ENCODE measurements around the gene RGS2. TPM values are rescaled to one million over a fixed set of nuclear protein-coding genes. Genes with fewer than 3 reads are reported as not detected.

RGS2 gene
- total RNA-seq, 1 donor from 2014 or later, result 14.4 TPM

- no peak overlapping the region for H3K9ac ChIP-seq
- H3K27me3 Mint-ChIP-seq (ENCODE audit: insufficient read depth, low read depth), result peaks cover 6% of the 10 kb centered on the region
- no peak overlapping the region for H3K4me2 ChIP-seq
- H3K36me3 ChIP-seq, result no peaks in the 10 kb centered on the region
- H4K20me1 ChIP-seq (ENCODE audit: low read depth), result no peaks in the 10 kb centered on the region
- TF ChIP-seq EZH2 (IDR thresholded peaks at IDR 0.05), result no peak
- TF ChIP-seq, protein P1, sequence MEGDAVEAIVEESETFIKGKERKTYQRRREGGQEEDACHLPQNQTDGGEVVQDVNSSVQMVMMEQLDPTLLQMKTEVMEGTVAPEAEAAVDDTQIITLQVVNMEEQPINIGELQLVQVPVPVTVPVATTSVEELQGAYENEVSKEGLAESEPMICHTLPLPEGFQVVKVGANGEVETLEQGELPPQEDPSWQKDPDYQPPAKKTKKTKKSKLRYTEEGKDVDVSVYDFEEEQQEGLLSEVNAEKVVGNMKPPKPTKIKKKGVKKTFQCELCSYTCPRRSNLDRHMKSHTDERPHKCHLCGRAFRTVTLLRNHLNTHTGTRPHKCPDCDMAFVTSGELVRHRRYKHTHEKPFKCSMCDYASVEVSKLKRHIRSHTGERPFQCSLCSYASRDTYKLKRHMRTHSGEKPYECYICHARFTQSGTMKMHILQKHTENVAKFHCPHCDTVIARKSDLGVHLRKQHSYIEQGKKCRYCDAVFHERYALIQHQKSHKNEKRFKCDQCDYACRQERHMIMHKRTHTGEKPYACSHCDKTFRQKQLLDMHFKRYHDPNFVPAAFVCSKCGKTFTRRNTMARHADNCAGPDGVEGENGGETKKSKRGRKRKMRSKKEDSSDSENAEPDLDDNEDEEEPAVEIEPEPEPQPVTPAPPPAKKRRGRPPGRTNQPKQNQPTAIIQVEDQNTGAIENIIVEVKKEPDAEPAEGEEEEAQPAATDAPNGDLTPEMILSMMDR (IDR thresholded peaks at IDR 0.05), result no peak
- TF ChIP-seq EZH2phosphoT487 (IDR thresholded peaks at IDR 0.05), result no peak
- no peaks in the 10 kb centered on the region for H3K79me2 ChIP-seq (ENCODE audit: low read depth)
- H3K4me1 ChIP-seq, result peaks cover 9% of the 10 kb centered on the region
- no peak overlapping the region for H3K27ac ChIP-seq
- no peak overlapping the region for H3K4me3 ChIP-seq
- H3K9me3 ChIP-seq (ENCODE audit: low read depth), result no peaks in the 10 kb centered on the region
- H2AFZ ChIP-seq (replicated peaks), result no peak overlapping the region
- H3K4me1 Mint-ChIP-seq, result no peaks in the 10 kb centered on the region
- H3K36me3 Mint-ChIP-seq, result no peaks in the 10 kb centered on the region
- H3F3A ChIP-seq (ENCODE audit: low read depth), result no peaks in the 10 kb centered on the region
- H3K9me3 Mint-ChIP-seq, result no peaks in the 10 kb centered on the region
- DNase-seq (ENCODE audit: low spot score), result no peak
- no peak overlapping the region for H3K27ac Mint-ChIP-seq
- H3K4me3 Mint-ChIP-seq, result no peak overlapping the region
- no peaks in the 10 kb centered on the region for H3K27me3 ChIP-seq
Observed at GRCh38 chr1:192792628-192793027, 16.2 kb upstream of the RGS2 start.

DNA sequence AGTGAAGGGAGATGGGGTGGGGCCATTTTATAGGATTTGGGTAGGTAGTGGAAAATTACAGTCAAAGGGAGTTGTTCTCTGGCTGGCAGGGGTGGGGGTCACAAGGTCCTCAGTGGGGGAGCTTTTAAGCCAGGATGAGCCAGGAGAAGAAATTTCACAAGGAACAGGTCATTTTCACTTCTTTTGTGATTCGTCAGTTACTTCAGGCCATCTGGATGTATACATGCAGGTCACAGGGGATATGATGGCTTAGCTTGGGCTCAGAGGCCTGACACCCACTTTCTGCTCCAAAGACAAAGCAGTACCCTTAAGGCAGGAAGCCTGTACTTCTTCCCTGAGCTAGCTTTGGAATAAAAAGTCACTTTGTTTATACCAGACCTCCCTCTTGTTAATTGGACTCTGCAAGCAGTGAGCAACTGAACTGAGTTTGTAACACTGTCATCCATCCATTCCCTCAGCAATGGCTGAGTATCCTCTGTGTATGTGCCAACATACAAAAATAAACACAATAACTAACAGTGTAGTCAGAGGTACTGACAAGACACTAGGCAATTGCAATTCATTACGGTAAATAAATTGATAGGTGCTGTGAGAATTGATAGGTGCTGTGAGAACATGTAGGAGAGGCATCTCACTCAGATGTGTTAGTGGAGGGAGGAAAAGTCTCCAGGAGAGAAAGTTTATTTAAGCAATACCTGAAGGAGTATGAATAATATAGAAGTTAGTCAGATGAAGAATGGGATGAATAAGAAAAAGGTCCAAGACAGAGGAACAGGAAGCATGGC lies 14.7 kb upstream of the RGS2 start:
- Histone ChIP-seq H3K9ac (no peak overlapping the region), H3K4me1 (peaks cover 9% of the 10 kb centered on the region), H3F3A (ENCODE audit: low read depth) (no peaks in the 10 kb centered on the region), H3K79me2 (ENCODE audit: low read depth) (no peaks in the 10 kb centered on the region), H4K20me1 (ENCODE audit: low read depth) (no peaks in the 10 kb centered on the region), H3K4me2 (no peak overlapping the region), H3K4me3 (no peak overlapping the region), H3K27me3 (no peaks in the 10 kb centered on the region), H3K9me3 (ENCODE audit: low read depth) (no peaks in the 10 kb centered on the region), H3K36me3 (no peaks in the 10 kb centered on the region), H3K27ac (no peak overlapping the region), H2AFZ (replicated peaks) (no peak overlapping the region)
- no peak overlapping the region for H3K27ac Mint-ChIP-seq
- DNase-seq (ENCODE audit: low spot score), result no peak
- H3K4me1 Mint-ChIP-seq, result no peaks in the 10 kb centered on the region
- H3K9me3 Mint-ChIP-seq, result no peaks in the 10 kb centered on the region
- H3K36me3 Mint-ChIP-seq, result no peaks in the 10 kb centered on the region
- no peak overlapping the region for H3K4me3 Mint-ChIP-seq
- no peak for TF ChIP-seq EZH2 (IDR thresholded peaks at IDR 0.05)
- TF ChIP-seq, protein P1 (IDR thresholded peaks at IDR 0.05), result no peak
- TF ChIP-seq EZH2phosphoT487 (IDR thresholded peaks at IDR 0.05), result no peak
- H3K27me3 Mint-ChIP-seq (ENCODE audit: insufficient read depth, low read depth), result peaks cover 6% of the 10 kb centered on the region

DNA sequence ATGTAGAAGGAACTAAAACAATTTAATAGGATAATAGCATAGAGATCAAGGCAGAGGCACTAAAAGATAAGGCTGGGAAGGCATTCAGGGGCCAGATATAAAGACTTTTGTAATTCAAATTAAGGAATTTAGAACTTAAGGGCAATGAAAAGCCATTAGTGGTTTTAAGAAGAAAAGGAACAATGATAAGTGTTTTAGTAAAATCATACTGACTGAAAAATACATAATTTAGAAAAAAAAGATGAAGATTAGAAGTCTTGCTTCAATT lies 14.1 kb upstream of the RGS2 start:
- Histone ChIP-seq H3K4me3 (no peak overlapping the region), H3K9me3 (ENCODE audit: low read depth) (no peaks in the 10 kb centered on the region), H3K9ac (no peak overlapping the region), H3K4me2 (no peak overlapping the region), H3K27ac (no peak overlapping the region), H3K79me2 (ENCODE audit: low read depth) (no peaks in the 10 kb centered on the region), H4K20me1 (ENCODE audit: low read depth) (no peaks in the 10 kb centered on the region), H3K36me3 (no peaks in the 10 kb centered on the region), H2AFZ (replicated peaks) (no peak overlapping the region), H3F3A (ENCODE audit: low read depth) (no peaks in the 10 kb centered on the region), H3K27me3 (no peaks in the 10 kb centered on the region), H3K4me1 (peaks cover 9% of the 10 kb centered on the region)
- Mint-ChIP-seq H3K4me1 (no peaks in the 10 kb centered on the region), H3K9me3 (no peaks in the 10 kb centered on the region), H3K27ac (no peak overlapping the region), H3K27me3 (ENCODE audit: insufficient read depth, low read depth) (peaks cover 6% of the 10 kb centered on the region), H3K4me3 (no peak overlapping the region), H3K36me3 (no peaks in the 10 kb centered on the region)
- DNase-seq (ENCODE audit: low spot score), result no peak
- TF ChIP-seq EZH2 (IDR thresholded peaks at IDR 0.05) (no peak), EZH2phosphoT487 (IDR thresholded peaks at IDR 0.05) (no peak)
- TF ChIP-seq, protein P1 (IDR thresholded peaks at IDR 0.05), result no peak
